ENCODE measurements around the gene TMEM240.
A peak's percentile ranks its signal among the peaks of the same experiment; 100 is the strongest.
"Not testable (repeated sequence)": the region's sequence is repeated elsewhere in the genome, so short reads cannot be mapped to it uniquely, and the experiment has no call there.

The TMEM240 gene

DNA sequence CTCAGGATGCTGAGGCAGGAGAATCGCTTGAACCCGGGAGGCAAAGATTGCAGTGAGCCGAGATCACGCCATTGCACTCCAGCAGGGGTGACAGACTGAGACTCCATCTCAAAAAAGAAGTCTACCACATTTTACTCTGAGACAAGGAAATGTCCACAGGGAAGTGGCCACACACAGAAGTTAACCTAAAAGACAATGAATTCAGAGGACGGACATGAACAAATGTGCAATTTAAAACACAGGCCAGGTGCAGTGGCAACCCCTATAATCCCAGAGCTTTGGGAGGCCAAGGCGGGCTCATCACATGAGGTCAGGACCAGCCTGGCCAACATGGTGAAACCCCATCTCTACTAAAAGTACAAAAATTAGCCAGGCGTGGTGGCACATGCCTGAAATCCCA is 17.3 kb upstream of the TMEM240 start:
- DNase-seq (ENCODE audit: low read depth): not testable (repeated sequence)

DNA sequence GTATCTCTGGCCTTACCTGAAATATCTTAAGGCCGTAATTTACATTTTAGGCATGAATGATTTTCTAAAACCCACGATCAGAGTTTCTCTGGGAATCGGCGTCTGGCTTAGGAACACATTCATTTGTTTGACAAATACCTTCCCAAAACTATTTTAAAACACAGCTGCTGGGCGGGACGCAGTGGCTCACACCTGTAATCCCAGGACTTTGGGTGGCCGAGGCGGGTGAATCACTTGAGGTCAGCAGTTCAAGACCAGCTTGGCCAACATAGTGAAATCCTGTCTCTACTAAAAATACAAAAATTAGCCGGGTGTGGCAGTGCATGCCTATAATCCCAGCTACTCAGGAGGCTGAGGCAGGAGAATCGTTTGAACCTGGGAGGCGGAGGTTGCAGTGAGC is 16.5 kb upstream of the TMEM240 start:
- DNase-seq (ENCODE audit: low read depth): not testable (repeated sequence)

DNA sequence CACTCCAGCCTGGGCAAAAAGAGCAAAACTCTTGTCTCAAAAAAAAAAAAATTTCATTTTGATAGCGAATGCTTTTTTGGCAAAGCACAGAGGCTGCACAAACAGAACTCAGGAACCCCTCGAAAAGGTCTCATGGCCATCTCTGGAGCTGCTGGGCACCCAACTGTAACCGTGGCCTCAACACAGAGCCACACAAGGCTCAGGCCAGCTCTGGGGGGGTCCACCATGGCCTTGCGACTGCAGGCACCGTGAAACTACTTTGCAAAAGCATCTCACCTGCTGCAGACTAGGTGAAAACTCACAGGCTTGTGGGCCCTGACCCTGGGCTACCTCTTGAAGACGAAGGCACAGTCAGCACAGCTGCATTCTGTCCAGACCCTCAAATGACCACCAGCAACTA is 16.1 kb upstream of the TMEM240 start:
- no peak for DNase-seq (ENCODE audit: low read depth)

DNA sequence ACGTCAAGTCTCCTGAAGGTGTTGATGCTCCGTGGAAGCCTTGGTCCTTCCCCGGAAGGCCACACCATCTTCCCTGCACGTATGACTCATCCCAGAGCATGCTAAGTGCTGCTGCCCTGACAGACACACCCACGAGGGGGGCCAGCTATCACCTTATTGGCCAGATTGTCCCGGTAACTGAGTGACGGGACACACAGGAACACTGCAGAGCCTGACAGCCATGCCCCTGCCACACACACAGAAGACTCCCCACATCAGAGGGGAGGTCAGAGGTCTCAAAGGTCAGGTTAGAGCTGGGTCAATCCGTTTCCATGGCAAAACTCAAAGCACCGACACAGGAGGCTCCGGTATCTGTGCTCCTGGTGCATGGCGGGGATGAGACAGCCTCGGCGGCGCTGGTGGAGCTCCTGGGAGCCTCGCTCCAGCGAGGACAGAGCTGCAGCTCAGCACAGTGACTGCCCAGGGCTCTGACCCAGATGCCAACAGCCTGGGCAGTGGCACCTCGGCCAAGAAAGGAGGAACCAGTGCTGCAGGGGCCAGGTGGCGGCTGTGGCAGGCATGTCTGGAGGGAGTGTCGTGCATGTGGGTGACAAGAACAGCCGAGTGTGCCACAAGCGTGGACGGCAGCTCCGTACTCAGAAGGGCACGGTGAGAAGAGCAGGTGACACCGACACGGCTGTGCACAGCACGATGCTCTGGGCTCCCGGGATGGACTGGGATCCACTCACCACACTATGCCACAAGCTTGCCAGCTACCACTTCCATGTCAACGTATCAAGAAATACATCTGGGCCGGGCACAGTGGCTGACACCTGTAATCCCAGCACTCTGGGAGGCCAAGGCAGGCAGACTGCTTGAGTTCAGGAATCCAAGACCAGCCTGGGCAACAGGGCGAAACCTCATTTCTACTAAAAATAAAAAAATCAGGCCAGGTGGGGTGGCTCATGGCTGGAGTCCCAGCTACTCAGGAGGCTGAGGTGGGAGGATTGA is 14.8 kb upstream of the TMEM240 start:
- DNase-seq (ENCODE audit: low read depth): peak; percentile 86

DNA sequence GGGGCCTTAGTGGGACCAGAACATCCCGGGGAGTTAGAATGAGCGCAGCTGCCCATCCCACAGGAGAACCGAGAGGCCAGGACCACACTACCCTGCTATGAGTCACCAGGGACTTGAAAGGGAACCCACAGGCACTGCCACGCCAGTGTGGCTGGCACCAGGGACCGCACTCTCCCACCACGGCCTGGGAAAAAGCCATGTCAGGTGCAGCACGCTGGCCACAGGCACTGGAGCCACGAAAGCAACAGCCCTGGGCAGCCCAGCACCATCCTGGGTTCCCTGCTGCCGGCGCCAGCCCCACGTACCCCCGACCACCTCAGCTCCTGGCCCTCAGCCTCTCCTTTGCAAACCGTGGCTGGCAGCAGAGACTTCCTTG is 14.1 kb upstream of the TMEM240 start:
- no peak for DNase-seq (ENCODE audit: low read depth)

DNA sequence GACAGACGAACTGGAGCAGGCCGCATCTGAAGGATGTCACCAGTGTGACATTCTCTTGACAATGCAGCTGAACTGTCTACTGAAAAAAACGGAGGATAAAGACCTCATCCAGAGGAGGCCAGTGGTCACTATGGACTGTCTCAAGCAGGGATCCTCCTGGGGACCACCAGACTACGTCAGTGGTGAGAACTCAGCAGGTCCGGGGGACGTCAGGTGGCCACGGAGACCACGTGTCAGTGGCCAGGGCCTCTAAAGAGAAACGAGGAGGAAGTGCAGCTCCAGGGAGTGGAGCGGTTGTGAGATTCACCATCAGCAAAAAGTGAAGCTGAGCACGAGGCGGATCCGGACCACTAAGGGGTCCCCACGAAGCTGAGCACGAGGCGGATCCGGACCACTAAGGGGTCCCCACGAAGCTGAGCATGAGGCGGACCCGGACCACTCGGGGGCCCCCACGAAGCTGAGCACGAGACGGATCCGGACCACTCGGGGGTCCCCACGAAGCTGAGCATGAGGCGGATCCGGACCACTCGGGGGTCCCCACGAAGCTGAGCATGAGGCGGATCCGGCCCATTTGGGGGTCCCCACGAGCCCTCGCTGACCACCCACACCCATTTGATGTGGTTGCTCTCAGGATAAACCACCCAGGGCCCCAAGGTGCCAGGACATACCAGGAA is 13.5 kb upstream of the TMEM240 start:
- DNase-seq (ENCODE audit: low read depth): no peak

DNA sequence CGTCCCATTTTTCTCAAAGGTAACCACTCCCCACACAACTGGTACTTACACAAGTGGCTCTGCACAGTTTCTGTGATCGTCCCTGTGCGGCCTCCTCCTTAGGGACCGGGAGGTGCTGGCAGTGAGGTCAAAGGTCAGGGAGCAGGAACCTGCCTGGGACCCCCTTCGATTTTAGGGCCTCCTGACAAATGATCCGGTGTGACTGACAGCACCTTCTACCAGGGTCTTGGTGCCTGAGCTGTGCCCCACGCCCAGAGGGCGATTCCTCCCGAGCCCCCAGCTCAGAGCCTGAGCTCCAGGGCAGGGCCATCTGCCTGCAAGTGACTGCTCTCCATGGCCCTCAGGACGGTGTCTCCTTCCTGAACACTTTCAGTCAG is 11.8 kb upstream of the TMEM240 start:
- DNase-seq (ENCODE audit: low read depth): no peak

DNA sequence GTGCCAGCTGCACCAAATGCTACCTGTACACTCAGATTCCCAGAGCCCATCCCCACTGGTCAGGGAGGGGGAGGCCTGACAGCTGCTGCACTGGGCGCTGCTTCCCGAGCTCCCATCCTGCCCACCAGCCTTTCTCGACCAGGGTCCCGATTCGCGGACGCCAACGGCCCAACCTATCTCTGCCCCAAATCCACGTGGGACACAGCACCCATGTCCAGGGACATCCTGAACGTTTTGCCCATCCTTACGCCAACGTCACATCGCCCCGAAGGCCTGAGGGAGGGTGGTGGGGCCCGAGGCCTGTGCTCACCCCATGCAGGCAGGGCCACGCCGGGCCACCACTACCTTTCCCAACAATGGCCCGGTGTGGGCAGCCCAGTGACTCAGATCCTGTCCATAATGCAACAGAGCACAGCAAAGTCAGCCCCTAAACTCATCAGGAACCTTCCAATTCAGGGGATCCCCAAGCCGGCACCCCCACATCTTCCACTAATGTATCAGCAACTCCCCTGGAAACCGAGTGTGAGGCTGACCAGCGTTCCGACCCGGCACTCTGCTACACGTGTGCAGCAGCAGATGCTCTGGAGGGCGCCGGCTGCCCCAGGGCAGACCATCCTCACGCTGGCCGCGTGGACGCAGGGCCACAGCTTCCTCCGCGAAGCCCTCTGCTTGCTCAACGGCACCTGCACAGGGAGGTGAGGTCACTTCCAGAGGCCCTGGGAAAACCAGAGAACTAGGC is 11.3 kb upstream of the TMEM240 start:
- DNase-seq (ENCODE audit: low read depth): no peak

DNA sequence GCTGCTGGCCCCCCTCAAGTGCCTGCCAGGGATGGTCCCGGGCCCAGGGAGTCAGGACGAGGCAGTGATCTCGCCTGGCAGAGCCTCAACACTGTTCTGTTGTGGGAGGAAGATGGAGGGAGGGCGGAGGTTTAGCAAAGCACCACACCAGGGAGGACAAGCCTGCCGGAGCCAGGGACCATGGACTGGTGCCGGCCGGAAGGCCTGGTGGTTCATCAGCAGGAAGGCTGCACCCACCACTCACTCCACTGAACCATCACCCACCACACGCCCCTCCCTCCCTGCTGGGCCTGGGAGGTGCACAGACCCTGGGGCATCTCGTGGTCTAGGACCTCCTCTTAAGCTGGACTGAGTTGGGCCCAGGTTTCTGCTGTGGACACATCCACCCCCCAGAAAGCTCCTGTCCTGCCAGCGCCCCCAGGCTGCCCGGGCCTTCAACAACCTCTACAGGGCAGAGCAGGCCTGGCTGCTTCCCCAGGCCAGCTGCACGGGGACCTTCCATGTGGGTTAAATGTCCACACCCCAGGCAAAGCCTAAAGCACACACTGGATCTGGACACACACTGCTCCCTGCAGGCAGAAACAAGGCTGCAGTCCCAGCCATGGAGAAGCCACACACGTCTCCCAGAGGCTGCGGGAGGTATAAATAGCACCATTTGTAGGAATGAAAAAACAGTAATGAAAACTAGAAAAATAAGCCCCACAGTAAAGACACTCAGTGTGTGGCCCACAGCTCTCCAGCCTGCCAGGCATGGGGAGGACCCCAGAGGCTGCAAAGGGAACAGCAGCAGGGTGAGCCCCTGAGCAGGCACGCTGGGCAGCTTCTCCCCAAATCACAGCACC is 10.4 kb upstream of the TMEM240 start:
- peak; percentile 40 for DNase-seq (ENCODE audit: low read depth)

DNA sequence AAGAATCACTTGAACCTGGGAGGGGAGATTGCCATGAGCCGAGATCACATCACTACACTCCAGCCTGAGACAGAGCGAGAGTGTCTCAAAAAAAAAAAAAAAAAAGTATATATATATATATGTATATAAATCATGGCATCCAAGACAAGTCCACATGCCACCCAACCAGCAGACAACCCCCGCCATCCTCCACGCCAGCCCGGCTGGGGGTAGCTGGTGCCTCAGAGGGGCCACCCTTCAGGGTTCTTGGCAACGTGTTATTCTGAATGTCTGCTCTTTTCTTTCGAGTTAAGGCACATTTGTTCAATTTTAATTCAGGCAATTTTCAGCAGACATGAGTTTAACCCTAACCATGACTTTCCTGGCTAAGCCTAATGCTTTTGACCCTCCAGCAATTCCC is 9.7 kb upstream of the TMEM240 start:
- DNase-seq (ENCODE audit: low read depth): no peak

DNA sequence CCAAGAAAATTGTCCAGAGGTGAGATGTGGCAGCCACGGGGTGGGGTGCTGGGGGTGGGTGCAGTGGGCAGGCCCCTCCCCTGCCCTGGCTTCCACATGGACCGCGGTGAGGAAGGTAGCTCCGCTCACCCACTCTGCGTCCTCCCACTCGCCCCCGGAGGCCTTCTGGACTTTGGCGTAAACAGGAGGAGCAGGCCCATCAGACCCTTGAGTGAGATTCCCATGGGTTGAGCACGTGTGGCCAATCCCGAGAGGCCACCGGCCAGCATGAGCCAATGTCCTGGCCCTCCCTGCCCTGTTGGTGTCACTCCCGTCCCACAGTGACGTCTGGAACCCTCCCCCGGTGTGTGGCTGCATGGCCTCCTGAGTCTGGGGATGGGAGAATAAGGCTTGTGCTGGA is 8.2 kb upstream of the TMEM240 start:
- DNase-seq (ENCODE audit: low read depth): no peak

DNA sequence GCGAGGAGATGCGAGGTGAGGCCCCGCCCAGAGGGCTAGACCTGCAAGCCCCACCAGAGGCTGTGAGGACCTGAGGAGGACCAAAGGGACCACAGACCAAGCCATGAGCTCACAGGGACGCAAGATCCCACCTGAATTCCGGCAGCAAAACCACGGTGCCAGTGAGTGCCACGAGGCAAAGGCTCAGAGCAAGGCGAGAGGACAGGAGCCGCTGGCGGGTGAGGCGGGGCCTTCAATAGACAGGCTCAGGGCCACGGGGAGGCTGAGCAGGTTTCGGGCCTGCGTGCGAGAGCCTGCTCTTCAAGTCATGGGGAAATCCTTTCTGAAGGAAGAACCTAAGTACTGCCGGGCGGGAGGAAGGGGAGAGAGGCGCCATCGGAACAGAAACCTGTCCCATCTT is 7.1 kb upstream of the TMEM240 start:
- no peak for DNase-seq (ENCODE audit: low read depth)

DNA sequence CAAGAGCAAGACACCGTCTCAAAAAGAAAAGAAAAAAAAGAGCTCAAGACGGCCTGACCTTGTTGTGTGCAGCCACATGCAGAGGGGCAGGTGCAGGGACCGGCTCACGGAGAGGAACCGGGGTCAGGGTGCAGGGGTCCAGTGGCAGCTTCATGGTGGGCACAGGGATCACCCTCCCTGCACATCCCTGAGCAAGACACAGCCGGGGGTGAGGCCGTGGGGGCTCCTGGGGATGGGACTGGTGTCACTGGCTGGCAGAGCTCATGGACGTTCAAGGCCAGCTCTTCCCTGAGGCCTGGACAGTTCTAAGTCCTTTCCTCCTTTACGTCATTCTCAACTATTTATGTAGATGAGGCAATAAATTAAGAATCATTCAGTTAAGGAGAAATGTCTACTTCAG is 6.6 kb upstream of the TMEM240 start:
- DNase-seq (ENCODE audit: low read depth): no peak

DNA sequence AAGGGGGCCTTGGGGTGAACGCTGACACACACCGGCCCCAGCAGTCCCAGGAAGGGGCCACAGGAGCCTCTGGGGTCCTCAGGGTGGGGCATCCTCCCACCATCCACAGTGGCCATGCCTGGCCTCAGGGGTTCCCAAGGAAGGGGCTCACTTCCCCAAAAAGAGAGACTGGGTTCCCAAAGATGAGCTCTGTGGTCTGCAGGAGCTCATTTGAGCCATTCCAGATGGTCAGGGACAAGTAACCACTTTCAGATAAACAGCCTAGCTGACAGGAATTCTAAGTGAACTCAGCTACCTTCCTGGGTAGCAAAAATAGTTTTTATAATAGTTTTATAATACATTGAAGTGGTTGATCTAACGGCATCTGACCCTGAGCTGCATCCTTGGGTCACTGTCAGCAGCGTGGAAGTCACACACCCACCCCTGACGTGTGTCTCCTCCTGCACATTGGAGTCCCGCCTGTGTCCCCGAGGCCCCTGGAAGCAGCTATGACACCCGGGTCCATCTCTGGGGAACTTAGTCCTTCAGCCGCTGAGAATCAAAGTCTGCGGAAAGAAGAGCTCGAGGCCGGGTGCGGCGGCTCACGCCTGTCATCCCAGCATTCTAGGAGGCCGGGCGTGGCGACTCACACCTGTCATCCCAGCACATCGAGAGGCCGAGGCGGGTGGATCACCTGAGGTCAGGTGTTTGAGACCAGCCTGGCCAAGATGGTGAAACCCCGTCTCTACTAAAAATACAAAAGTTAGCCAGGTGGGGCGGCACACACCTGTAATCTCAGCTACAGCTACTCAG is 5.7 kb upstream of the TMEM240 start:
- DNase-seq (ENCODE audit: low read depth): no peak

DNA sequence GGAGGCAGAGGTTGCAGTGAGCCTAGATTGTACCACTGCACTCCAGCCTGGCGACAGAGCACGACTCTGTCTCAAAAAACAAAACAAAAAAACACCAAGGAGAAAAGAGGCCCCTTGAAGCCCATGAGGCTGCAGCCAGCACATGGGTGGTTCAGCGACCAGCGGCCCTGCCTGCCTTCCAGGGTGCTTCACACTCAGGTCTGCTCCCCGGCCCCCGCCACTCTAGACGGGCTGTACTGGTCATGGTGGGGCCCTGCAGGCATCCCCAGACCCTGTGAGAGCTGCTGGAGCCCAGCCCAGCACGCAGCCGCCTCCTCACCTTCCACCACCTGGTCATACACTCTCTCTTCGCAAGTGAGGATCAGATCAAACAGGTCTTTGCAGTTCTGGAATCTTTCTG is 4.1 kb upstream of the TMEM240 start:
- DNase-seq (ENCODE audit: low read depth): no peak

DNA sequence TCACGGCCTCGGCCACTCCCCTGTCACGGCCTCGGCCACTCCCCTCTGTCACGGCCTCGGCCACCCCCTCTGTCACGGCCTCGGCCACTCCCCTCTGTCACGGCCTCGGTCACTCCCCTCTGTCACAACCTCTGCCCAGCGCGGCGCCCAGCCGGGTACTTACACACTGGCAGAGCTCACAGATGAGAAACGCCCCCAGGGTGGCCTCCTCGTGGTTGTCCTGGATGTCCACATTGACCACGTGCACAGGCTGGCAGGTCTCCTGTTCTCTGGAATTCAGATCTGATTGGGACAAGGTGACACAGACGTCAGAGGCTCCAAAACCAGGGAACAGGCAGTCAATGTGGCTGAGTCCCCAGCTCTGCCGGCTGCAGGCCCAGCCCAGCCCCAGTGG is 3.3 kb upstream of the TMEM240 start:
- DNase-seq (ENCODE audit: low read depth): peak; percentile 24

DNA sequence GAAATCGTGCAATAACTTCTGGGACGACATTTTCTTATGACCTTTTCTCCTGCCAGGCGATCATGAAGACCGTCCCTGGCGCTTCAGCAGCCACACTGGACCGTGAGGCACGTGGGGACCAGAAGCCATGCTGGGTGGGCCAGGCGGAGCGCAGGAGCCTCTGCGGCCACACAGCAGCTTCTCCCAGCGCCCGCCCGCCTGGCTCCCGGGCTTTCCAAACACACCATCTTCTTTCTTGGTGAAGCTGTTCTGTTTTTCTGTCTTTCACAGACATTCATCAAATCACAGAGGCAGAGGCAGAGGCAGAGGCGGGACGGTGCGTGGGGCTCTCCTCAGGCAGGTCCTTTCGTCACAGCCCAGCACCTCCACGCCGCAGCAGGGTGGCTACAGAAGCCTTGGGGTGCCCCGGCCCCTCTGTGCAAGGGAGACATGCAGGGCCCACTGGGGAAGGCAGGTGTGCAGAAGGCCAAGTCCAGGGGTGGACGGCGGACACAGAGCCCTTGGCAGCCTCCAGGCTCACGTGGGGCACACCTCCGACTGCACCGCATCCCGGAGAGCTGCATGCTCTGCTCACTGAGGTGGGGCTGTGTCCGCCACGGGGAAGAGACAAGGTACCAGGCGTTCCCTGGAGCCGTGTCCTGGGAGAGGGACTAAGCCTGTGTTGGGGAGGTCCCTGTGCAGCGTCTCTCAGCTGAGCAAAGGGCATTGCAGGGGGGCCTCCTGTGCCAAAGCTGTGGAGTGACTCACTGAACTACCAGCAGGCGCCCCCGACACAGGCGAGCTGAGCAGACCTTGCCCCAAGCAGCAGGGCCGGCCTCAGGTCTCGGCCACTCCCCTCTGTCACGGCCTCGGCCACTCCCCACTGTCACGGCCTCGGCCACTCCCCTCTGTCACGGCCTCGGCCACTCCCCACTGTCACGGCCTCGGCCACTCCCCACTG is 2.6 kb upstream of the TMEM240 start:
- DNase-seq (ENCODE audit: low read depth): no peak

DNA sequence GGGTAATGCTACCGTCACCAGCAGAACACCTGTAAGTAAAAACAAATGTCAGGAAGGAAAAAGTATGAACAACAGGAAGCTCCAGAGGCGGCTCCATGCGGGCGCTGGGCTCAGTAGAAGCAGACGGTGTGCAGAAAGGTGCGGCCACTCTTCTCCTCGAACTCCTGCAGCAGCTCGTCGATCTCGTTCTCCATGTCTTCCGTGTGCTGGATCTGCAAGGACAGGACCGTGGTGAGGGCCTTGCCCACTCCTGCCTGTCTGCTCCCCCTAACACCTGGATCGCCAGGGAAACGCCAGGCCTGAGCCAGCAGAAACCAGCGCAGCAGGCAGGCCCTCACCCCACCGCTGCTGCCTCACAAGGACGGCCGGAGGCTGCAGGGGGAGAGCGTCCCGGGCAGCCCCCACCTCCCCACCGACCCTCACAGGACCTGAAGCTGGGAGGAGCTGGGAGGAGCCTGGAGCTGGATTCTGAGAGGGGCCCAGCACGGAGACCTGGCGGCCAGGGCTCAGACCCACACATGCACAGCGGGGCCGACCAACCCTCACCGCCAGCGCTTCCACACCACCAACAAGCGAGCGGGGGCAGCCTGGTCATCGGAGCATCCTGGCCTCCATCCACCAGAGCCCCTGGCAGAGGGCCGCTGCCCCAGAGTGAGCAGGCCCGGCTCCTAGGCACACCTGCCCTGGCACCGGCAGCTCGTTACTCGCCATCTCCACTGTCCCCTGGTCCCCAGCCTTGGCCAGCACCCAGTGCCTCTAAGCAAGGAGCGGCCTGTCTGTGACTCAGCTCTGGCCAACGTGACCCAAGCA is 1.7 kb upstream of the TMEM240 start:
- no peak for DNase-seq (ENCODE audit: low read depth)
